OCI-M2 (cell line): ENCODE measurements around the gene SLC9A9.

Experiments used
- DNase-seq: peaks from one replicate; lab custom pipeline; 2025; ENCODE audit not compliant: unreplicated experiment; lab: John Stamatoyannopoulos, UW

The SLC9A9 gene

GRCh38 chr3:143843587-143843986 is 4.7 kb downstream of the SLC9A9 start:
- DNase-seq, result no peak

GRCh38 chr3:143840636-143841035 is 7.6 kb downstream of the SLC9A9 start:
- DNase-seq, result no peak

- no peak for DNase-seq
Measured at GRCh38 chr3:143839980-143840379, 8.3 kb downstream of the SLC9A9 start.

GRCh38 chr3:143837076-143837475 is 11.2 kb downstream of the SLC9A9 start:
- no peak for DNase-seq

- DNase-seq, result no peak
Measured at GRCh38 chr3:143835312-143835711, 13.0 kb downstream of the SLC9A9 start.

GRCh38 chr3:143832433-143832832 is 15.8 kb downstream of the SLC9A9 start:
- no peak for DNase-seq

GRCh38 chr3:143831994-143832393 is 16.3 kb downstream of the SLC9A9 start:
- no peak for DNase-seq

- no peak for DNase-seq
Measured at GRCh38 chr3:143831208-143831607, 17.1 kb downstream of the SLC9A9 start.

- no peak for DNase-seq
Measured at GRCh38 chr3:143830786-143831185, 17.5 kb downstream of the SLC9A9 start.

- DNase-seq, result no peak
Measured at GRCh38 chr3:143830063-143830462, 18.2 kb downstream of the SLC9A9 start.

GRCh38 chr3:143827425-143827824 is 20.8 kb downstream of the SLC9A9 start:
- no peak for DNase-seq

- DNase-seq, result no peak
Measured at GRCh38 chr3:143826296-143826695, 22.0 kb downstream of the SLC9A9 start.

- DNase-seq, result no peak
Measured at GRCh38 chr3:143825513-143825912, 22.8 kb downstream of the SLC9A9 start.

- DNase-seq, result no peak
Measured at GRCh38 chr3:143824735-143825385, 23.4 kb downstream of the SLC9A9 start.

- no peak for DNase-seq
Measured at GRCh38 chr3:143822798-143823197, 25.5 kb downstream of the SLC9A9 start.

- DNase-seq, result no peak
Measured at GRCh38 chr3:143822374-143822773, 25.9 kb downstream of the SLC9A9 start.

GRCh38 chr3:143821862-143822261 is 26.4 kb downstream of the SLC9A9 start:
- no peak for DNase-seq

- no peak for DNase-seq
Measured at GRCh38 chr3:143820466-143821221, 27.6 kb downstream of the SLC9A9 start.

GRCh38 chr3:143819890-143820289 is 28.4 kb downstream of the SLC9A9 start:
- DNase-seq, result no peak

- DNase-seq, result no peak
Measured at GRCh38 chr3:143814443-143814889, 33.8 kb downstream of the SLC9A9 start.

- DNase-seq, result no peak
Measured at GRCh38 chr3:143812481-143812880, 35.8 kb downstream of the SLC9A9 start.

- DNase-seq, result no peak
Measured at GRCh38 chr3:143811602-143812001, 36.7 kb downstream of the SLC9A9 start.

- DNase-seq, result no peak
Measured at GRCh38 chr3:143810953-143811265, 37.4 kb downstream of the SLC9A9 start.
